PFSK-1 (cell line): Measurements from ENCODE around the gene ADAMTS4.

Experiments
- FOXP2 ChIP-seq: optimal IDR thresholded peaks from 2 replicates; pipeline ENCODE3; 2011; ENCODE audit warnings: borderline replicate concordance, control low read depth, inconsistent platforms; ENCODE audit not compliant: insufficient read depth; ENCODE audit errors: extremely low read length, extremely low read depth
- POLR2AphosphoS5 ChIP-seq: IDR thresholded peaks from 2 replicates; pipeline ENCODE4 v1.6.1; 2012; ENCODE audit warnings: low read depth, mild to moderate bottlenecking, control low read depth, low read length, moderate library complexity
- SIN3A ChIP-seq: IDR thresholded peaks from 2 replicates; pipeline ENCODE4 v1.6.1; 2012; ENCODE audit warnings: mild to moderate bottlenecking, low read length, moderate library complexity, borderline replicate concordance; ENCODE audit not compliant: insufficient read depth
- TAF1 ChIP-seq: IDR thresholded peaks from 2 replicates; pipeline ENCODE4 v1.6.1; 2012; ENCODE audit warnings: low read length, control low read depth, borderline replicate concordance; ENCODE audit not compliant: insufficient read depth
- TF ChIP-seq, protein P1 (sequence below), 2 experiments: IDR thresholded peaks; 2 replicates each; pipeline versions ENCODE4 v1.6.1 to v1.8.0; 2011 to 2012; ENCODE audit warnings: low read depth in 2 of 2, low read length in 2 of 2, control low read depth in 1 of 2, inconsistent platforms in 1 of 2, mild to moderate bottlenecking in 1 of 2, moderate library complexity in 1 of 2; ENCODE audit not compliant: insufficient read depth in 1 of 2

ADAMTS4 gene

DNA sequence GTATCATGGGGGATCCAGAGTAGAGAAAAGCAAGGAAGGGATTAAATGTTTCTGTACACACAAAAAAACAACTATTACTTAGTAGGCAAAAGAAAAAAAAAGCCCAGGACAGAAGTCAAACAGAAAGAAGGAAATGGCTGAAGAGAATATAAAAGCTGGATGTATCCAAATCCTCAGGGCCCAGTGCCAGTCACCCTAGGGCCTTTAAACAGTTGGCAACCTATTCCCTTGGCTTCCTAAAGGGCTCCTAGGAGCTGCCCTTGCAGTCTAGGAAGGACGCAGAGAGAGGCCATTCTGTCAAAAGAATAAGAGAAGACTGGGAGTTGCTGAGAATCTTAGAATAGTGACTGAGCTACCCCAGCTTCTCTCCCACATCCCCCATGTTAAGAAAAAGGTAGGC lies 26.5 kb downstream of the ADAMTS4 start:
- no peak for TF ChIP-seq FOXP2
- no peak for TF ChIP-seq SIN3A

DNA sequence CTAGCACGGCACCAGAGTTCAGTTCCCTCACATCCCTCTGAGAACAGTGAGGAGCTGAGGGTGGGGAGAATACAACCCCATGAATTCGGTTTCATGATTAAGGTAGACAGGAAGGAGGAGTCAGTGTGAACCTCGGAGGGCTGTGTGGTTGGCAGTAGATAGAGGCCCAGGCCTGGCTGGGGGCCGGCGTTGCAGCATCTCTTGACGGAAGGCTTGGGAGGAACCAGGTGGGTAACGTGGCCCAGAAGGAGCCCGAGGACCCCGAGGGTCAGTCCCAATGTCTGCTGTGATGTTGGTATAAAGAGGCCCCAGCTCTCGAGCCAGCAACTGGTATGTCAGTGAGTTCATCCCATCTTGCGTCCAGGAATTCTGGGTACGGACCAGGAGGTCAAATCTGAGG lies 27.2 kb downstream of the ADAMTS4 start:
- TF ChIP-seq, protein P1, sequence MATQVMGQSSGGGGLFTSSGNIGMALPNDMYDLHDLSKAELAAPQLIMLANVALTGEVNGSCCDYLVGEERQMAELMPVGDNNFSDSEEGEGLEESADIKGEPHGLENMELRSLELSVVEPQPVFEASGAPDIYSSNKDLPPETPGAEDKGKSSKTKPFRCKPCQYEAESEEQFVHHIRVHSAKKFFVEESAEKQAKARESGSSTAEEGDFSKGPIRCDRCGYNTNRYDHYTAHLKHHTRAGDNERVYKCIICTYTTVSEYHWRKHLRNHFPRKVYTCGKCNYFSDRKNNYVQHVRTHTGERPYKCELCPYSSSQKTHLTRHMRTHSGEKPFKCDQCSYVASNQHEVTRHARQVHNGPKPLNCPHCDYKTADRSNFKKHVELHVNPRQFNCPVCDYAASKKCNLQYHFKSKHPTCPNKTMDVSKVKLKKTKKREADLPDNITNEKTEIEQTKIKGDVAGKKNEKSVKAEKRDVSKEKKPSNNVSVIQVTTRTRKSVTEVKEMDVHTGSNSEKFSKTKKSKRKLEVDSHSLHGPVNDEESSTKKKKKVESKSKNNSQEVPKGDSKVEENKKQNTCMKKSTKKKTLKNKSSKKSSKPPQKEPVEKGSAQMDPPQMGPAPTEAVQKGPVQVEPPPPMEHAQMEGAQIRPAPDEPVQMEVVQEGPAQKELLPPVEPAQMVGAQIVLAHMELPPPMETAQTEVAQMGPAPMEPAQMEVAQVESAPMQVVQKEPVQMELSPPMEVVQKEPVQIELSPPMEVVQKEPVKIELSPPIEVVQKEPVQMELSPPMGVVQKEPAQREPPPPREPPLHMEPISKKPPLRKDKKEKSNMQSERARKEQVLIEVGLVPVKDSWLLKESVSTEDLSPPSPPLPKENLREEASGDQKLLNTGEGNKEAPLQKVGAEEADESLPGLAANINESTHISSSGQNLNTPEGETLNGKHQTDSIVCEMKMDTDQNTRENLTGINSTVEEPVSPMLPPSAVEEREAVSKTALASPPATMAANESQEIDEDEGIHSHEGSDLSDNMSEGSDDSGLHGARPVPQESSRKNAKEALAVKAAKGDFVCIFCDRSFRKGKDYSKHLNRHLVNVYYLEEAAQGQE (IDR thresholded peaks at IDR 0.05; ENCODE audit: insufficient read depth in 1 of 2, low read depth in 2 of 2, low read length in 2 of 2), result no peak
- TF ChIP-seq POLR2AphosphoS5, result no peak
- TF ChIP-seq TAF1, result no peak
- no peak for TF ChIP-seq FOXP2
- no peak for TF ChIP-seq SIN3A

DNA sequence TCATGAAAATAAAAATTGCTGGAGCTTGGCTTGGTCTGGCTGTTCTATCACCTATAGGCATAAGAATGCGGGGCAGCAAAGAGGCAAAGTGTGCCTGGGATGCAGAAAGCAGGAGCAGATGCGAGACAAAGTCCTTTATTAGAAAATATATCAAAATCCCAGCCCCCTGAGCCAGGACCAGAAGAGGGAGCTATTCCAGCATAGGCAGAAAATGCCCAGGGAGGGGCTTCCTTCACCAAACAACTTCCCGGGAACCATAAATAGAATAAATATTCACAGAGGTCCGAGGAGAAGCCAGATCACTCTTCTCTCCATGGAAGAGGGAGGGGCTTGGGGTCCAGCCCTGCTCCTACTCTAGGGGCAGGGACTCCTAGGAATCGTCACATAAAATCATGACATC lies 27.7 kb downstream of the ADAMTS4 start:
- TF ChIP-seq TAF1, result no peak
- no peak for TF ChIP-seq FOXP2
- no peak for TF ChIP-seq SIN3A
- TF ChIP-seq POLR2AphosphoS5, result no peak
- TF ChIP-seq, protein P1 (IDR thresholded peaks at IDR 0.05; ENCODE audit: insufficient read depth in 1 of 2, low read depth in 2 of 2, low read length in 2 of 2), result no peak

DNA sequence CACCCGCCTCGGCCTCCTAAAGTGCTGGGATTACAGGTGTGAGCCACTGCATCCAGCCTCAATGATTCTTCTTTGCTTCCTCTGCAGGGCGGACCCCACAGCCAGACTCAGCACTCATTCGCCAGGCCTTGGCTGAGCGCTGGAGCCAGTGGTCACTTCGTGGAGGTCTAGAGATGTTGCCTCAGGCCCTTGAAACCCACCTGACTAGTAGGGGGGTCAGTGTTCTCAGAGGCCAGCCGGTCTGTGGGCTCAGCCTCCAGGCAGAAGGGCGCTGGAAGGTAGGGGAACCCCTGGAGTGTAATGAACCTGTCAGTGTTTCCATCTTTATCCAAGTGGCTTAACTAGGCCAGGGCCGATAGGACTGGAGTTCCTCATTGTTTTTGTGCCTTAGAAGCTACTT lies 29.9 kb downstream of the ADAMTS4 start:
- TF ChIP-seq FOXP2 (no peak), SIN3A (no peak), POLR2AphosphoS5 (no peak), TAF1 (no peak)
- TF ChIP-seq, protein P1 (IDR thresholded peaks at IDR 0.05; ENCODE audit: insufficient read depth in 1 of 2, low read depth in 2 of 2, low read length in 2 of 2), result no peak

DNA sequence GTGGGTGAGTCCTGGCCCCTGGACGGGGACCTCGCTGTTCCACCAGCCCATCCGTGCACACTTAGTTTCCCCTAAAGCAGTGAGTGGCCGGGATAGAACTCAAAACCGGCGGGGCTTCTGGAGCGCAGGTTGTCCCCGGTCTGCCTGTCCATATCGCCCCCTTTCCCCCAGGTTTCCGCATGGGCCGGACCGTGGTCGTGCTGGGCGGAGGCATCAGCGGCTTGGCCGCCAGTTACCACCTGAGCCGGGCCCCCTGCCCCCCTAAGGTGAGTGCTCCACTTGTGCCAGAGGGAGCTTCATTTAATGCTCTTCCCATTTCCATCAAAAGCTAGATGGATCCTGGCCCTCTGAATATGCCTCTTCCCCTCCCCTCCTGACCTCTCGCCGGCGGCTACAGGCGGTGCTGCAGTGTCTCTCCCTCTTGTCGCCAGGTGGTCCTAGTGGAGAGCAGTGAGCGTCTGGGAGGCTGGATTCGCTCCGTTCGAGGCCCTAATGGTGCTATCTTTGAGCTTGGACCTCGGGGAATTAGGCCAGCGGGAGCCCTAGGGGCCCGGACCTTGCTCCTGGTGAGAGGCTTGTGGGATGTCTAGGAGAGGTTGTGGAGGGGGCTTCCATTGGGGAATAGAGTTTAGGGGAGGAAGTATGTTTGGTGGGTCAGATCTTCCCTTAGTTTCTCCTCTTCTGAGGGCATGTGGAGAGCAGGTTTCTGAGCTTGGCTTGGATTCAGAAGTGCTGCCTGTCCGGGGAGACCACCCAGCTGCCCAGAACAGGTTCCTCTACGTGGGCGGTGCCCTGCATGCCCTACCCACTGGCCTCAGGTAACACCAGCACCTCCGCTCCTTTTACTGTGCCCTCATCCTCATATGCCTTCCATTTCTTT lies 31.9 kb downstream of the ADAMTS4 start:
- no peak for TF ChIP-seq SIN3A
- TF ChIP-seq, protein P1 (IDR thresholded peaks at IDR 0.05; ENCODE audit: insufficient read depth in 1 of 2, low read depth in 2 of 2, low read length in 2 of 2), result no peak
- TF ChIP-seq POLR2AphosphoS5, result no peak
- TF ChIP-seq TAF1, result no peak
